ENCODE data around the gene LGALS13.

DNA sequence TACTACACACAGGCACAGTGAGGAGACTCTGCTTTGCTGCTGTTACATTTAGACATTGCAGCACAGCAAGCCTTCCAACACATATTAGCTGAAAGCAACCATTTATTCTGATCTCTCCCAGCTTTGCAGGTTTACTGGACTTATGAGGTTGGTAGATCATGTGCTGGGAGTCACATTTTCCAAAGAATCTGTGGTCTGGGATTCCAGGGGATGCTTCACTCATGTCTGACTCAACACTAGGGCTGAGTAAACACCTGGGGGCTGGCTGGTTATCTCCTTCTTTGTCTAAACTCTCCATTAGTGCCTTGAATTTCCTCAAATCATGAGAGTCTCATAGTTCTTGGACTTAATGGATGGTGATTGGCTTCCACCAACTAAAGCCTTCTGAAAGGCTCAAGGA, 5.4 kb upstream of the LGALS13 start:
- TF ChIP-seq, protein P1, sequence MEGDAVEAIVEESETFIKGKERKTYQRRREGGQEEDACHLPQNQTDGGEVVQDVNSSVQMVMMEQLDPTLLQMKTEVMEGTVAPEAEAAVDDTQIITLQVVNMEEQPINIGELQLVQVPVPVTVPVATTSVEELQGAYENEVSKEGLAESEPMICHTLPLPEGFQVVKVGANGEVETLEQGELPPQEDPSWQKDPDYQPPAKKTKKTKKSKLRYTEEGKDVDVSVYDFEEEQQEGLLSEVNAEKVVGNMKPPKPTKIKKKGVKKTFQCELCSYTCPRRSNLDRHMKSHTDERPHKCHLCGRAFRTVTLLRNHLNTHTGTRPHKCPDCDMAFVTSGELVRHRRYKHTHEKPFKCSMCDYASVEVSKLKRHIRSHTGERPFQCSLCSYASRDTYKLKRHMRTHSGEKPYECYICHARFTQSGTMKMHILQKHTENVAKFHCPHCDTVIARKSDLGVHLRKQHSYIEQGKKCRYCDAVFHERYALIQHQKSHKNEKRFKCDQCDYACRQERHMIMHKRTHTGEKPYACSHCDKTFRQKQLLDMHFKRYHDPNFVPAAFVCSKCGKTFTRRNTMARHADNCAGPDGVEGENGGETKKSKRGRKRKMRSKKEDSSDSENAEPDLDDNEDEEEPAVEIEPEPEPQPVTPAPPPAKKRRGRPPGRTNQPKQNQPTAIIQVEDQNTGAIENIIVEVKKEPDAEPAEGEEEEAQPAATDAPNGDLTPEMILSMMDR (IDR thresholded peaks at IDR 0.05; ENCODE audit: insufficient read depth, low read length): no peak
- TF ChIP-seq, protein P2, sequence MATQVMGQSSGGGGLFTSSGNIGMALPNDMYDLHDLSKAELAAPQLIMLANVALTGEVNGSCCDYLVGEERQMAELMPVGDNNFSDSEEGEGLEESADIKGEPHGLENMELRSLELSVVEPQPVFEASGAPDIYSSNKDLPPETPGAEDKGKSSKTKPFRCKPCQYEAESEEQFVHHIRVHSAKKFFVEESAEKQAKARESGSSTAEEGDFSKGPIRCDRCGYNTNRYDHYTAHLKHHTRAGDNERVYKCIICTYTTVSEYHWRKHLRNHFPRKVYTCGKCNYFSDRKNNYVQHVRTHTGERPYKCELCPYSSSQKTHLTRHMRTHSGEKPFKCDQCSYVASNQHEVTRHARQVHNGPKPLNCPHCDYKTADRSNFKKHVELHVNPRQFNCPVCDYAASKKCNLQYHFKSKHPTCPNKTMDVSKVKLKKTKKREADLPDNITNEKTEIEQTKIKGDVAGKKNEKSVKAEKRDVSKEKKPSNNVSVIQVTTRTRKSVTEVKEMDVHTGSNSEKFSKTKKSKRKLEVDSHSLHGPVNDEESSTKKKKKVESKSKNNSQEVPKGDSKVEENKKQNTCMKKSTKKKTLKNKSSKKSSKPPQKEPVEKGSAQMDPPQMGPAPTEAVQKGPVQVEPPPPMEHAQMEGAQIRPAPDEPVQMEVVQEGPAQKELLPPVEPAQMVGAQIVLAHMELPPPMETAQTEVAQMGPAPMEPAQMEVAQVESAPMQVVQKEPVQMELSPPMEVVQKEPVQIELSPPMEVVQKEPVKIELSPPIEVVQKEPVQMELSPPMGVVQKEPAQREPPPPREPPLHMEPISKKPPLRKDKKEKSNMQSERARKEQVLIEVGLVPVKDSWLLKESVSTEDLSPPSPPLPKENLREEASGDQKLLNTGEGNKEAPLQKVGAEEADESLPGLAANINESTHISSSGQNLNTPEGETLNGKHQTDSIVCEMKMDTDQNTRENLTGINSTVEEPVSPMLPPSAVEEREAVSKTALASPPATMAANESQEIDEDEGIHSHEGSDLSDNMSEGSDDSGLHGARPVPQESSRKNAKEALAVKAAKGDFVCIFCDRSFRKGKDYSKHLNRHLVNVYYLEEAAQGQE (IDR thresholded peaks at IDR 0.05; ENCODE audit: insufficient replicate concordance, low read depth): no peak
- TF ChIP-seq POLR2AphosphoS5 (IDR thresholded peaks at IDR 0.05; ENCODE audit: low read depth): no peak
- TF ChIP-seq GABPA (IDR thresholded peaks at IDR 0.05; ENCODE audit: low read depth): no peak
